T-helper 17 cell (primary cell): ENCODE measurements around the gene PAPSS1. TPM values are rescaled to one million over a fixed set of nuclear protein-coding genes. Genes with fewer than 3 reads are reported as not detected.
"Not testable (repeated sequence)": the region's sequence is repeated elsewhere in the genome, so short reads cannot be mapped to it uniquely, and the experiment has no call there.

ENCODE experiments used
- ATAC-seq: fragments of 150-1000 bp; cut with Tn5 transposase; 2 replicates; pipeline ENCODE4 v1.10.0; 2021; ENCODE audit warnings: mild to moderate bottlenecking, moderate library complexity
- DNase-seq, 3 donors: peaks; one replicate each; pipeline versions ENCODE4 v3.0.0 to v3.0.0-alpha.2; 2020 to 2021
- H3K9me3 ChIP-seq: one replicate; pipeline ENCODE4 v1.7.0; 2013; ENCODE audit warnings: low read length, mild to moderate bottlenecking; ENCODE audit not compliant: control insufficient read depth, poor library complexity, severe bottlenecking
- H3K27ac Mint-ChIP-seq: one replicate; pipeline ENCODE4 v1.8.0; 2022; ENCODE audit warnings: mild to moderate bottlenecking, moderate library complexity, mixed read lengths
- H3K27me3 Mint-ChIP-seq: one replicate; pipeline ENCODE4 v1.8.0; 2022; ENCODE audit warnings: mixed read lengths
- H3K36me3 Mint-ChIP-seq: one replicate; pipeline ENCODE4 v1.8.0; 2022; ENCODE audit warnings: low read depth, mixed read lengths
- H3K4me1 Mint-ChIP-seq: one replicate; pipeline ENCODE4 v1.8.0; 2022; ENCODE audit warnings: mild to moderate bottlenecking, mixed read lengths
- H3K4me3 Mint-ChIP-seq: one replicate; pipeline ENCODE4 v1.8.0; 2022; ENCODE audit warnings: mild to moderate bottlenecking, moderate library complexity, mixed read lengths
- total RNA-seq, 4 donors: library from RNA in 2 of 4; stranded (reverse) in 2 of 4; gene quantifications; one replicate each; pipeline ENCODE4 v1.2.3 and lab custom pipeline; 2022 to 2026

PAPSS1 gene
- total RNA-seq, 2 donors from 2014 or later, result 13.1 to 14.8 TPM

GRCh38 chr4:107740950-107741701, 21.1 kb upstream of the PAPSS1 start:
- Mint-ChIP-seq H3K27me3 (peaks cover 8% of the 10 kb centered on the region), H3K4me3 (no peak overlapping the region), H3K4me1 (peaks cover 2% of the 10 kb centered on the region), H3K36me3 (no peaks in the 10 kb centered on the region), H3K27ac (no peak overlapping the region)
- DNase-seq, result no peak
- H3K9me3 ChIP-seq, result no peaks in the 10 kb centered on the region
- no peak for ATAC-seq

GRCh38 chr4:107740381-107740780, 20.3 kb upstream of the PAPSS1 start:
- ATAC-seq (no peak), DNase-seq (no peak)
- Mint-ChIP-seq H3K4me1 (peaks cover 2% of the 10 kb centered on the region), H3K36me3 (no peaks in the 10 kb centered on the region), H3K4me3 (no peak overlapping the region), H3K27me3 (peaks cover 7% of the 10 kb centered on the region), H3K27ac (no peak overlapping the region)
- no peaks in the 10 kb centered on the region for H3K9me3 ChIP-seq

GRCh38 chr4:107737450-107737849, 17.4 kb upstream of the PAPSS1 start:
- H3K4me3 Mint-ChIP-seq, result no peak overlapping the region
- H3K4me1 Mint-ChIP-seq, result peaks cover 4% of the 10 kb centered on the region
- H3K9me3 ChIP-seq, result no peaks in the 10 kb centered on the region
- peaks cover 24% of the 10 kb centered on the region for H3K27me3 Mint-ChIP-seq
- H3K27ac Mint-ChIP-seq, result no peak overlapping the region
- H3K36me3 Mint-ChIP-seq, result no peaks in the 10 kb centered on the region
- DNase-seq (no peak), ATAC-seq (no peak)

GRCh38 chr4:107736924-107737448, 17.0 kb upstream of the PAPSS1 start:
- Mint-ChIP-seq H3K4me3 (no peak overlapping the region), H3K36me3 (no peaks in the 10 kb centered on the region), H3K27me3 (peaks cover 24% of the 10 kb centered on the region), H3K27ac (no peak overlapping the region), H3K4me1 (peaks cover 4% of the 10 kb centered on the region)
- H3K9me3 ChIP-seq, result no peaks in the 10 kb centered on the region
- peak in 1 of 3 donors; percentile 21 for DNase-seq
- peak; percentile 54 for ATAC-seq

- H3K36me3 Mint-ChIP-seq, result no peaks in the 10 kb centered on the region
These were observed 16.0 kb upstream of the PAPSS1 start for GRCh38 chr4:107736037-107736436.

GRCh38 chr4:107734120-107734519, 14.1 kb upstream of the PAPSS1 start:
- Mint-ChIP-seq H3K27ac (no peak overlapping the region), H3K36me3 (no peaks in the 10 kb centered on the region), H3K4me3 (no peak overlapping the region), H3K27me3 (peaks cover 28% of the 10 kb centered on the region), H3K4me1 (peaks cover 4% of the 10 kb centered on the region)
- DNase-seq, result no peak
- no peaks in the 10 kb centered on the region for H3K9me3 ChIP-seq
- ATAC-seq, result no peak

More at GRCh38 chr4:107736037-107736436, 16.0 kb upstream of the PAPSS1 start:
- ATAC-seq, result no peak
- no peaks in the 10 kb centered on the region for H3K9me3 ChIP-seq
- no peak overlapping the region for H3K4me3 Mint-ChIP-seq
- H3K4me1 Mint-ChIP-seq, result peaks cover 4% of the 10 kb centered on the region
- H3K27me3 Mint-ChIP-seq, result peaks cover 28% of the 10 kb centered on the region
- no peak for DNase-seq
- no peak overlapping the region for H3K27ac Mint-ChIP-seq

- no peaks in the 10 kb centered on the region for H3K9me3 ChIP-seq
- peaks cover 6% of the 10 kb centered on the region for H3K4me1 Mint-ChIP-seq
- peaks cover 35% of the 10 kb centered on the region for H3K27me3 Mint-ChIP-seq
- H3K27ac Mint-ChIP-seq, result no peak overlapping the region
- H3K36me3 Mint-ChIP-seq, result no peaks in the 10 kb centered on the region
- H3K4me3 Mint-ChIP-seq, result no peak overlapping the region
- ATAC-seq (no peak), DNase-seq (no peak)
These were observed 13.4 kb upstream of the PAPSS1 start for GRCh38 chr4:107733431-107733925.

- peaks cover 22% of the 10 kb centered on the region for H3K27me3 Mint-ChIP-seq
- not testable (repeated sequence) for H3K4me1 Mint-ChIP-seq, ATAC-seq, H3K4me3 Mint-ChIP-seq, H3K36me3 Mint-ChIP-seq, DNase-seq, H3K27ac Mint-ChIP-seq, H3K9me3 ChIP-seq
These were observed 9.0 kb upstream of the PAPSS1 start for GRCh38 chr4:107729050-107729449.

GRCh38 chr4:107726131-107726925, 6.3 kb upstream of the PAPSS1 start:
- not testable (repeated sequence) for H3K9me3 ChIP-seq, H3K27ac Mint-ChIP-seq, H3K36me3 Mint-ChIP-seq, ATAC-seq, H3K4me3 Mint-ChIP-seq, DNase-seq
- Mint-ChIP-seq H3K4me1 (peaks cover 11% of the 10 kb centered on the region), H3K27me3 (peaks cover 16% of the 10 kb centered on the region)

GRCh38 chr4:107725281-107725859, 5.3 kb upstream of the PAPSS1 start:
- H3K4me1 Mint-ChIP-seq, result peaks cover 14% of the 10 kb centered on the region
- H3K4me3 Mint-ChIP-seq, result no peak overlapping the region
- ATAC-seq, result no peak
- H3K27me3 Mint-ChIP-seq, result peaks cover 13% of the 10 kb centered on the region
- no peaks in the 10 kb centered on the region for H3K9me3 ChIP-seq
- no peak overlapping the region for H3K27ac Mint-ChIP-seq
- peaks cover 2% of the 10 kb centered on the region for H3K36me3 Mint-ChIP-seq
- DNase-seq, result no peak

- not testable (repeated sequence) for H3K4me3 Mint-ChIP-seq, ATAC-seq, H3K27ac Mint-ChIP-seq
These were observed 3.3 kb upstream of the PAPSS1 start for GRCh38 chr4:107723331-107723730.

GRCh38 chr4:107721436-107722100, 1.5 kb upstream of the PAPSS1 start:
- H3K4me3 Mint-ChIP-seq, result peak overlapping the region; percentile 95
- peak overlapping the region; percentile 82 for H3K27ac Mint-ChIP-seq
- H3K36me3 Mint-ChIP-seq, result peaks cover 6% of the 10 kb centered on the region
- no peaks in the 10 kb centered on the region for H3K9me3 ChIP-seq
- H3K4me1 Mint-ChIP-seq, result peaks cover 36% of the 10 kb centered on the region
- DNase-seq (peak; percentile 18 to 32 (median 25)), ATAC-seq (no peak)
- H3K27me3 Mint-ChIP-seq, result no peaks in the 10 kb centered on the region

More at GRCh38 chr4:107723331-107723730, 3.3 kb upstream of the PAPSS1 start:
- peaks cover 25% of the 10 kb centered on the region for H3K4me1 Mint-ChIP-seq
- not testable (repeated sequence) for DNase-seq, H3K27me3 Mint-ChIP-seq, H3K9me3 ChIP-seq, H3K36me3 Mint-ChIP-seq
